Progenitor cell of endocrine pancreas (in vitro differentiated cells): ENCODE data around the gene COL1A2. TPM values are rescaled to one million over a fixed set of nuclear protein-coding genes. Genes with fewer than 3 reads are reported as not detected.
A peak's percentile ranks its signal among the peaks of the same experiment; 100 is the strongest.

Source experiments
- DNase-seq: peaks from one replicate; pipeline ENCODE4 v3.0.0; 2021; ENCODE audit warnings: low spot score; ENCODE audit not compliant: unreplicated experiment
- H3K27ac Mint-ChIP-seq: 2 replicates; pipeline ENCODE4 v1.8.0; 2021; ENCODE audit warnings: mild to moderate bottlenecking, moderate library complexity, mixed read lengths
- H3K27me3 Mint-ChIP-seq: 2 replicates; pipeline ENCODE4 v1.8.0; 2021; ENCODE audit warnings: mixed read lengths
- H3K36me3 Mint-ChIP-seq: 2 replicates; pipeline ENCODE4 v1.8.0; 2022; ENCODE audit warnings: mixed read lengths; ENCODE audit not compliant: insufficient read depth
- H3K4me1 Mint-ChIP-seq: 2 replicates; pipeline ENCODE4 v1.8.0; 2021; ENCODE audit warnings: low read depth, mixed read lengths
- H3K4me3 Mint-ChIP-seq: 2 replicates; pipeline ENCODE4 v1.8.0; 2021; ENCODE audit warnings: low read depth, mild to moderate bottlenecking, moderate library complexity, mixed read lengths
- H3K9me3 Mint-ChIP-seq: 2 replicates; pipeline ENCODE4 v1.8.0; 2021; ENCODE audit warnings: low read depth, mixed read lengths
- total RNA-seq: library from RNA; stranded (reverse); gene quantifications from 2 replicates; pipeline ENCODE4 v1.2.1, GENCODE V29; 2021
- TF ChIP-seq, protein P1 (sequence below): fragments of 200-600 bp; sonication (generic); IDR thresholded peaks from one replicate; pipeline ENCODE4 v1.5.0; 2021; ENCODE audit warnings: antibody characterized with exemption, mild to moderate bottlenecking; ENCODE audit not compliant: unreplicated experiment

The COL1A2 gene
- total RNA-seq, 1 donor from 2014 or later: 14.8 TPM

DNA sequence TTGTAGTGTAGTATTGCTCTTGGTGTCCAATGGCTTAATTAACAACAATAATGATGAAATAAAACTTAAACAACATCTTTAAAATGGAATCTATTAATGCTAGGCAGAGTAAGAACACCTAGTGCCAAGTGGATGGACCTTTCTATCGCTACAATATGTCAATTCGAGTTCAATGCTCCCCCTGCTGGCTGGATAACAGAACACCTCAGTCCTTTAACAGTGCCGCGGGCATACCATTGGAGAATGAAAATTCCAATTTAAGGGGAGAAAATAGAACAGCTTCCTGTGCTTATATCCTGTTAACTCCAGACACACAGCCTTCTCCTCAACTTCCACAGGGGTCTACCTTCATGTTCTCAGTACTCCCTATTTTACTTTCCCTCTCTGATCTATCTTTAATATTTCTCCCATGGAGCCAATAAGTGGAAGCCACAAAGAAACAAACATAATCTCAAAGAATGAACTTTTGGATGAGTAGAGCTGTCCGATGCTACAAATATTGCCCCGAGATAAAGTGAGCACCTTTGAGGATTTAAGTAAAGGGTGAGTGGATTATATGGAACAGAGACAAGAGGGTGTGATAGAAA is 41.4 kb downstream of the COL1A2 start:
- TF ChIP-seq, protein P1, sequence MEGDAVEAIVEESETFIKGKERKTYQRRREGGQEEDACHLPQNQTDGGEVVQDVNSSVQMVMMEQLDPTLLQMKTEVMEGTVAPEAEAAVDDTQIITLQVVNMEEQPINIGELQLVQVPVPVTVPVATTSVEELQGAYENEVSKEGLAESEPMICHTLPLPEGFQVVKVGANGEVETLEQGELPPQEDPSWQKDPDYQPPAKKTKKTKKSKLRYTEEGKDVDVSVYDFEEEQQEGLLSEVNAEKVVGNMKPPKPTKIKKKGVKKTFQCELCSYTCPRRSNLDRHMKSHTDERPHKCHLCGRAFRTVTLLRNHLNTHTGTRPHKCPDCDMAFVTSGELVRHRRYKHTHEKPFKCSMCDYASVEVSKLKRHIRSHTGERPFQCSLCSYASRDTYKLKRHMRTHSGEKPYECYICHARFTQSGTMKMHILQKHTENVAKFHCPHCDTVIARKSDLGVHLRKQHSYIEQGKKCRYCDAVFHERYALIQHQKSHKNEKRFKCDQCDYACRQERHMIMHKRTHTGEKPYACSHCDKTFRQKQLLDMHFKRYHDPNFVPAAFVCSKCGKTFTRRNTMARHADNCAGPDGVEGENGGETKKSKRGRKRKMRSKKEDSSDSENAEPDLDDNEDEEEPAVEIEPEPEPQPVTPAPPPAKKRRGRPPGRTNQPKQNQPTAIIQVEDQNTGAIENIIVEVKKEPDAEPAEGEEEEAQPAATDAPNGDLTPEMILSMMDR: peak; percentile 86
- no peak overlapping the region for H3K27ac Mint-ChIP-seq
- no peak overlapping the region for H3K4me3 Mint-ChIP-seq
- peak; percentile 36 for DNase-seq
- H3K27me3 Mint-ChIP-seq: no peaks in the 10 kb centered on the region
- H3K36me3 Mint-ChIP-seq: no peaks in the 10 kb centered on the region
- peaks cover 14% of the 10 kb centered on the region for H3K4me1 Mint-ChIP-seq
- H3K9me3 Mint-ChIP-seq: no peaks in the 10 kb centered on the region

DNA sequence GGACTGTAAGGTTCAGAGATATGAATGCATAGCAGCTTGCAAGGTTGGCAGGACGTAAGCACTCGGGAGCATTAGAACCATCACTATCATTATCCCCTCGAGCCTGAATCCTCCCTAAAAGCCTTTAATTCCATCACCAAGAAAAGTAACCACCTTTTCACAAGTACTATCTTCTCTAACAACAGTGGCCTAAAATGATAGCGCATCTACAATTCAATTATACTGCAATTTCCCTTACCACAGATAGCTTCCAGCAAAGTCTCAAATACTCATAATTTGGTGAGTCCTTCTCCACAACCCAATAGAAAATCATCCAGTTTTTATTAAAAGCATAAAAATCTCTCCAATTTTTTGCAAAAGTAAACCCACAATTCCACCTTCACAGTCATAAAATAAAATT is 42.0 kb downstream of the COL1A2 start:
- no peak overlapping the region for H3K4me3 Mint-ChIP-seq
- H3K4me1 Mint-ChIP-seq: peaks cover 14% of the 10 kb centered on the region
- H3K36me3 Mint-ChIP-seq: no peaks in the 10 kb centered on the region
- no peak for DNase-seq
- no peak overlapping the region for H3K27ac Mint-ChIP-seq
- H3K9me3 Mint-ChIP-seq: no peaks in the 10 kb centered on the region
- TF ChIP-seq, protein P1: no peak
- no peaks in the 10 kb centered on the region for H3K27me3 Mint-ChIP-seq

DNA sequence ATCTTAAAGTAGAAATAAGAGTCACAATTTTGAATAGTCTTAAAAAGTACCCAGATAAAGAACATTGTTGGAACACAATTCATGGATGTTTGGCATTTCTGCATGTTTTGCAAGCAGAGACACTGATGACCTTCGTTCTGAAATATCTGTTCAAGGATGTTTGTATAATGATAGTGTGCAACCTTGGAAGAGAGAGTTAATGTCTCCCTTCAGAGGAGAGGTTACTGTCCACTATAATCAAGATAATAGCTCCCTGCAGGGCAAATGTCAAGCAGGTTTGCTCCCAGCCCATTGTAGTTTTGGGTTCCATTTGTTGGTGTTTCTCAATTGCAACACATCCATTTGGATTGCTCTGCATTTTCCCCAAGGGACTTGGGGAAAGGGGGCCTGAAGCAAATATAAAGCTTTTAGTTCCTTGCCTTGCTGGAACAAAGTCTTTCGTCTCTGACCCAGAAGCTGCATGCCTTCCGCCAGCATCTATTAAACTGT is 45.2 kb downstream of the COL1A2 start:
- Mint-ChIP-seq H3K9me3 (no peaks in the 10 kb centered on the region), H3K27ac (no peak overlapping the region), H3K27me3 (no peaks in the 10 kb centered on the region), H3K36me3 (no peaks in the 10 kb centered on the region), H3K4me3 (no peak overlapping the region), H3K4me1 (peaks cover 18% of the 10 kb centered on the region)
- TF ChIP-seq, protein P1: no peak
- no peak for DNase-seq

DNA sequence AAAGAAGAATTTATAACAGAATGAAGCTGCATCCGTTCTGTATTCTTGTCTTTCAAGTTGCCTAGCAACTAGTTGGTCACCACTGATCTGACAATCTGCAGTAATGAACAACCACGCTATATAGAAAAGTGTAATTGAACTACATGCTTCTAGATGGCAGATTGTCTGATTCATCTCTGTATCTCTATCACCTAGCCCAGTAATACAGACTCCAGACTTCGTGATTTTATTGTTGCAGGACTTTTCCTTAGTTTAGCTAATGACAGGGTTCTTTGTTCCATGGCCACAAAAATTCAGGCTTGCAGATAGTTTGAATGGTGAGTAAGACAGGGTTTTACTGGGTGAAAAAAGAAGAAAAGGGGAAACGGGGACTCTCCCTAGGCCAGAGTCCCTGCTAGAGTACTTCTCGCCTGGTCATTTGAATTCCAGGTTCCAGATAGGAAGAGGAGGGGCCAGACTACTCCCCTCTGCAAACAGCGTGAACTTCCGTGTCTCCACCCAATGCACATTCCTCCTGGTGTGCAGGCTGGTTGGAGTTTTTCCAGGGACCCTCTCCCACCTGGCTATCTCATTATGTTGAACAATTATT is 45.9 kb downstream of the COL1A2 start:
- Mint-ChIP-seq H3K27ac (no peak overlapping the region), H3K36me3 (no peaks in the 10 kb centered on the region)

DNA sequence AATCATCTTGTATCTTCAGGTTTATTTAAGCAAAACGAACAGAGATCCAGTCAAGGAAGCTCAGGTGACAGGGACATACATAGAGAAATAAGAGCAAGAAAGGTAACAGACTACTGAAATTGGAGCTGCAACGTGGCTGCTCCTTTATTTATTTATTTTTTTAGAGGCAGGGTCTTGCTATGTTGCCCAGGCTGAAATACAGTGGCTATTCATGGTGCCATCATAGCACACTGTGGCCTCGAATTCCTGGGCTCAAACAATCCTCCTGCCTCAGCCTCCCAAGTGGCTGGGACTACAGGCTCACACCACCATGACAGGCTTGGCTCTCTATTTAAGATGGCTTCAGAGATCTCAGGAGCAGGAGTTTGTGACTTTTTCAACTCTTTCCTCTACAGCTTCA is 46.4 kb downstream of the COL1A2 start:
- DNase-seq: no peak
- Mint-ChIP-seq H3K4me1 (peaks cover 28% of the 10 kb centered on the region), H3K9me3 (no peaks in the 10 kb centered on the region), H3K4me3 (no peak overlapping the region), H3K27ac (no peak overlapping the region), H3K27me3 (no peaks in the 10 kb centered on the region), H3K36me3 (no peaks in the 10 kb centered on the region)
- TF ChIP-seq, protein P1: no peak

More for the DNA sequence above, 45.9 kb downstream of the COL1A2 start:
- DNase-seq: no peak
- Mint-ChIP-seq H3K4me3 (no peak overlapping the region), H3K4me1 (peaks cover 24% of the 10 kb centered on the region), H3K27me3 (no peaks in the 10 kb centered on the region), H3K9me3 (no peaks in the 10 kb centered on the region)
- TF ChIP-seq, protein P1: no peak
